GM23338 (cell line): ENCODE data around the gene PCSK6.

ENCODE experiments used
- CREB1 ChIP-seq: fragments of 250-450 bp; sonication (Bioruptor Pico); IDR thresholded peaks from 2 replicates; pipeline ENCODE4 v1.5.0; 2020; ENCODE audit warnings: low read depth, mild to moderate bottlenecking, moderate library complexity
- EZH2 ChIP-seq: fragments of 200-600 bp; sonication (generic); IDR thresholded peaks from one replicate; pipeline ENCODE4 v1.8.0; 2017; ENCODE audit warnings: antibody characterized with exemption, mild to moderate bottlenecking, low read depth; ENCODE audit not compliant: unreplicated experiment
- EZH2phosphoT487 ChIP-seq: fragments of 200-600 bp; sonication (generic); IDR thresholded peaks from one replicate; pipeline ENCODE4 v1.8.1; 2018; ENCODE audit warnings: antibody characterized with exemption; ENCODE audit not compliant: unreplicated experiment
- JUNB ChIP-seq: IDR thresholded peaks from one replicate; pipeline ENCODE4 v1.6.1; 2016; ENCODE audit warnings: antibody characterized with exemption; ENCODE audit not compliant: unreplicated experiment
- NANOG ChIP-seq: IDR thresholded peaks from 2 replicates; pipeline ENCODE4 v1.6.1; 2016; ENCODE audit warnings: antibody characterized with exemption, borderline replicate concordance
- POLR2AphosphoS5 ChIP-seq: IDR thresholded peaks from 2 replicates; pipeline ENCODE4 v1.6.1; 2016; ENCODE audit warnings: antibody characterized with exemption, low read depth
- STAT1 ChIP-seq: IDR thresholded peaks from one replicate; pipeline ENCODE4 v1.6.1; 2016; ENCODE audit warnings: antibody characterized with exemption; ENCODE audit not compliant: unreplicated experiment
- ZNF114 ChIP-seq: fragments of 250-450 bp; sonication (Bioruptor Pico); IDR thresholded peaks from 2 replicates; pipeline ENCODE4 v1.5.0; 2020; ENCODE audit warnings: mild to moderate bottlenecking, moderate library complexity
- ZNF331 ChIP-seq: fragments of 250-450 bp; sonication (Bioruptor Pico); IDR thresholded peaks from 2 replicates; pipeline ENCODE4 v1.5.0; 2020; ENCODE audit warnings: low read depth, mild to moderate bottlenecking, moderate library complexity
- TF ChIP-seq, protein P1 (sequence below), 2 experiments: fragments of 200-600 bp in 1 of 2; sonication (generic) in 1 of 2; conservative IDR thresholded peaks; 2 replicates each; pipeline versions ENCODE4 v1.5.1 to v1.6.1; 2016 to 2017; ENCODE audit warnings: antibody characterized with exemption in 2 of 2, low read depth in 2 of 2, mild to moderate bottlenecking in 2 of 2, moderate library complexity in 1 of 2
- TF ChIP-seq, protein P2 (sequence below): IDR thresholded peaks from one replicate; pipeline ENCODE4 v1.6.1; 2018; ENCODE audit warnings: antibody characterized with exemption; ENCODE audit not compliant: unreplicated experiment
- TF ChIP-seq, protein P3 (sequence below): IDR thresholded peaks from 2 replicates; pipeline ENCODE4 v1.6.1; 2016; ENCODE audit warnings: antibody characterized with exemption

DNA sequence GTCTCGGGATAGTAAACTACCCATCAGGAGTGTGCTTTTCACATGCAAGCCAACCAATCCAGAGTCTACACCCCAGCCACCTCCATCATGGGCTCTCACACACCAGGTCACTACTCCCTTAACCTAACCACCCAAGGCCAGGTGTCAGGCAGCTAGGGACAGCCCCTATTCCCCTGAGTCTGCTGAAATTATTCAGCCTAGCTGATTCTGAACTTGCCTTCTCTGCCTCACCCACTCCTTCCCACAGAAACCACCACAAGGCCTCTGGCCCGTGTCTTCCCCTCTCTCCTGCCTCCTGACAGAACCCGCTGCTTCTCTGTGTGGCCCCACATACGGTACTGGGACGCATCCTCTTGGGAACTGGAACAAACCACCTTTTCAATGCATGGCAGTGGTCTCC is 82.1 kb downstream of the PCSK6 start:
- TF ChIP-seq, protein P1, sequence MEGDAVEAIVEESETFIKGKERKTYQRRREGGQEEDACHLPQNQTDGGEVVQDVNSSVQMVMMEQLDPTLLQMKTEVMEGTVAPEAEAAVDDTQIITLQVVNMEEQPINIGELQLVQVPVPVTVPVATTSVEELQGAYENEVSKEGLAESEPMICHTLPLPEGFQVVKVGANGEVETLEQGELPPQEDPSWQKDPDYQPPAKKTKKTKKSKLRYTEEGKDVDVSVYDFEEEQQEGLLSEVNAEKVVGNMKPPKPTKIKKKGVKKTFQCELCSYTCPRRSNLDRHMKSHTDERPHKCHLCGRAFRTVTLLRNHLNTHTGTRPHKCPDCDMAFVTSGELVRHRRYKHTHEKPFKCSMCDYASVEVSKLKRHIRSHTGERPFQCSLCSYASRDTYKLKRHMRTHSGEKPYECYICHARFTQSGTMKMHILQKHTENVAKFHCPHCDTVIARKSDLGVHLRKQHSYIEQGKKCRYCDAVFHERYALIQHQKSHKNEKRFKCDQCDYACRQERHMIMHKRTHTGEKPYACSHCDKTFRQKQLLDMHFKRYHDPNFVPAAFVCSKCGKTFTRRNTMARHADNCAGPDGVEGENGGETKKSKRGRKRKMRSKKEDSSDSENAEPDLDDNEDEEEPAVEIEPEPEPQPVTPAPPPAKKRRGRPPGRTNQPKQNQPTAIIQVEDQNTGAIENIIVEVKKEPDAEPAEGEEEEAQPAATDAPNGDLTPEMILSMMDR (conservative IDR thresholded peaks at IDR 0.05; ENCODE audit: low read depth in 2 of 2), result no peak
- TF ChIP-seq, protein P2, sequence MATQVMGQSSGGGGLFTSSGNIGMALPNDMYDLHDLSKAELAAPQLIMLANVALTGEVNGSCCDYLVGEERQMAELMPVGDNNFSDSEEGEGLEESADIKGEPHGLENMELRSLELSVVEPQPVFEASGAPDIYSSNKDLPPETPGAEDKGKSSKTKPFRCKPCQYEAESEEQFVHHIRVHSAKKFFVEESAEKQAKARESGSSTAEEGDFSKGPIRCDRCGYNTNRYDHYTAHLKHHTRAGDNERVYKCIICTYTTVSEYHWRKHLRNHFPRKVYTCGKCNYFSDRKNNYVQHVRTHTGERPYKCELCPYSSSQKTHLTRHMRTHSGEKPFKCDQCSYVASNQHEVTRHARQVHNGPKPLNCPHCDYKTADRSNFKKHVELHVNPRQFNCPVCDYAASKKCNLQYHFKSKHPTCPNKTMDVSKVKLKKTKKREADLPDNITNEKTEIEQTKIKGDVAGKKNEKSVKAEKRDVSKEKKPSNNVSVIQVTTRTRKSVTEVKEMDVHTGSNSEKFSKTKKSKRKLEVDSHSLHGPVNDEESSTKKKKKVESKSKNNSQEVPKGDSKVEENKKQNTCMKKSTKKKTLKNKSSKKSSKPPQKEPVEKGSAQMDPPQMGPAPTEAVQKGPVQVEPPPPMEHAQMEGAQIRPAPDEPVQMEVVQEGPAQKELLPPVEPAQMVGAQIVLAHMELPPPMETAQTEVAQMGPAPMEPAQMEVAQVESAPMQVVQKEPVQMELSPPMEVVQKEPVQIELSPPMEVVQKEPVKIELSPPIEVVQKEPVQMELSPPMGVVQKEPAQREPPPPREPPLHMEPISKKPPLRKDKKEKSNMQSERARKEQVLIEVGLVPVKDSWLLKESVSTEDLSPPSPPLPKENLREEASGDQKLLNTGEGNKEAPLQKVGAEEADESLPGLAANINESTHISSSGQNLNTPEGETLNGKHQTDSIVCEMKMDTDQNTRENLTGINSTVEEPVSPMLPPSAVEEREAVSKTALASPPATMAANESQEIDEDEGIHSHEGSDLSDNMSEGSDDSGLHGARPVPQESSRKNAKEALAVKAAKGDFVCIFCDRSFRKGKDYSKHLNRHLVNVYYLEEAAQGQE, result no peak
- TF ChIP-seq EZH2, result no peak
- no peak for TF ChIP-seq EZH2phosphoT487
- TF ChIP-seq CREB1 (CRISPR knock-in tag), result no peak
- no peak for TF ChIP-seq POLR2AphosphoS5
- TF ChIP-seq, protein P3, sequence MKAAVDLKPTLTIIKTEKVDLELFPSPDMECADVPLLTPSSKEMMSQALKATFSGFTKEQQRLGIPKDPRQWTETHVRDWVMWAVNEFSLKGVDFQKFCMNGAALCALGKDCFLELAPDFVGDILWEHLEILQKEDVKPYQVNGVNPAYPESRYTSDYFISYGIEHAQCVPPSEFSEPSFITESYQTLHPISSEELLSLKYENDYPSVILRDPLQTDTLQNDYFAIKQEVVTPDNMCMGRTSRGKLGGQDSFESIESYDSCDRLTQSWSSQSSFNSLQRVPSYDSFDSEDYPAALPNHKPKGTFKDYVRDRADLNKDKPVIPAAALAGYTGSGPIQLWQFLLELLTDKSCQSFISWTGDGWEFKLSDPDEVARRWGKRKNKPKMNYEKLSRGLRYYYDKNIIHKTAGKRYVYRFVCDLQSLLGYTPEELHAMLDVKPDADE, result no peak
- no peak for TF ChIP-seq STAT1
- TF ChIP-seq NANOG, result no peak
- TF ChIP-seq ZNF114 (CRISPR knock-in tag), result no peak
- no peak for TF ChIP-seq JUNB
- TF ChIP-seq ZNF331 (CRISPR knock-in tag), result no peak
